Neural progenitor cell (in vitro differentiated cells): ENCODE data around the gene TRABD2A. TPM values are rescaled to one million over a fixed set of nuclear protein-coding genes. Genes with fewer than 3 reads are reported as not detected.
A peak's percentile ranks its signal among the peaks of the same experiment; 100 is the strongest.

Experiments
- DNase-seq: peaks from one replicate; pipeline ENCODE4 v3.0.0-alpha.2; 2016; ENCODE audit warnings: low spot score
- H2AFZ ChIP-seq: fragments of 200-600 bp; sonication (generic); replicated peaks from 2 replicates; pipeline ENCODE4 v1.6.1; 2016; ENCODE audit warnings: antibody characterized with exemption
- H3F3A ChIP-seq: fragments of 200-600 bp; sonication (generic); 2 replicates; pipeline ENCODE4 v1.6.1; 2016; ENCODE audit warnings: antibody characterized with exemption, low read depth
- H3K27ac ChIP-seq: fragments of 200-600 bp; sonication (generic); 2 replicates; pipeline ENCODE4 v1.5.1; 2016; ENCODE audit warnings: mild to moderate bottlenecking
- H3K27me3 ChIP-seq: fragments of 200-600 bp; sonication (generic); 2 replicates; pipeline ENCODE4 v1.6.1; 2016; ENCODE audit warnings: mild to moderate bottlenecking, moderate library complexity
- H3K36me3 ChIP-seq: fragments of 200-600 bp; sonication (generic); 2 replicates; pipeline ENCODE4 v1.5.1; 2016
- H3K4me1 ChIP-seq: fragments of 200-600 bp; sonication (generic); 2 replicates; pipeline ENCODE4 v1.6.1; 2016; ENCODE audit warnings: mixed run types
- H3K4me2 ChIP-seq: fragments of 200-600 bp; sonication (generic); 2 replicates; pipeline ENCODE4 v1.6.1; 2016
- H3K4me3 ChIP-seq: fragments of 200-600 bp; sonication (generic); 2 replicates; pipeline ENCODE4 v1.5.1; 2016
- H3K79me2 ChIP-seq: fragments of 200-600 bp; sonication (generic); 2 replicates; pipeline ENCODE4 v1.6.1; 2016; ENCODE audit warnings: low read depth
- H3K9ac ChIP-seq: fragments of 200-600 bp; sonication (generic); 2 replicates; pipeline ENCODE4 v1.6.1; 2016
- H3K9me3 ChIP-seq: fragments of 200-600 bp; sonication (generic); 2 replicates; pipeline ENCODE4 v1.5.1; 2016; ENCODE audit warnings: low read depth
- H4K20me1 ChIP-seq: fragments of 200-600 bp; sonication (generic); 2 replicates; pipeline ENCODE4 v1.6.1; 2016; ENCODE audit warnings: low read depth
- H3K27ac Mint-ChIP-seq: 3 replicates; pipeline ENCODE4 v1.8.0; 2021; ENCODE audit warnings: mixed read lengths
- H3K27me3 Mint-ChIP-seq: 2 replicates; pipeline ENCODE4 v1.8.0; 2022; ENCODE audit warnings: low read depth, mild to moderate bottlenecking, inconsistent platforms, moderate library complexity, mixed read lengths; ENCODE audit not compliant: insufficient read depth
- H3K36me3 Mint-ChIP-seq: 3 replicates; pipeline ENCODE4 v1.8.0; 2021; ENCODE audit warnings: mixed read lengths
- H3K4me1 Mint-ChIP-seq: 3 replicates; pipeline ENCODE4 v1.8.0; 2021; ENCODE audit warnings: mixed read lengths
- H3K4me3 Mint-ChIP-seq: 3 replicates; pipeline ENCODE4 v1.8.0; 2021; ENCODE audit warnings: mild to moderate bottlenecking, moderate library complexity, mixed read lengths
- H3K9me3 Mint-ChIP-seq: 3 replicates; pipeline ENCODE4 v1.8.0; 2020; ENCODE audit warnings: mixed read lengths
- EZH2 ChIP-seq: fragments of 200-600 bp; sonication (generic); IDR thresholded peaks from 2 replicates; pipeline ENCODE4 v1.6.1; 2017; ENCODE audit warnings: antibody characterized with exemption, mild to moderate bottlenecking, moderate library complexity
- EZH2phosphoT487 ChIP-seq: fragments of 200-600 bp; sonication (generic); IDR thresholded peaks from 2 replicates; pipeline ENCODE4 v1.6.1; 2017; ENCODE audit warnings: antibody characterized with exemption
- total RNA-seq: library from RNA; depleted of rRNA; stranded (reverse); fragments of >200 nt; gene quantifications from 2 replicates; pipeline ENCODE4 v1.2.3, GENCODE V29; 2015; ENCODE audit warnings: low replicate concordance
- TF ChIP-seq, protein P1 (sequence below): fragments of 200-600 bp; sonication (generic); IDR thresholded peaks from 2 replicates; pipeline ENCODE4 v1.5.1; 2017; ENCODE audit warnings: antibody characterized with exemption, mild to moderate bottlenecking

Gene TRABD2A
- total RNA-seq, 1 donor from 2014 or later, result 2.0 TPM

GRCh38 chr2:84925336-84925723 is 44.4 kb upstream of the TRABD2A start:
- no peak overlapping the region for H3K4me2 ChIP-seq
- no peaks in the 10 kb centered on the region for H3K79me2 ChIP-seq
- peaks cover 27% of the 10 kb centered on the region for H3F3A ChIP-seq
- no peak overlapping the region for H3K4me3 ChIP-seq
- H2AFZ ChIP-seq, result no peak overlapping the region
- H3K36me3 ChIP-seq, result no peaks in the 10 kb centered on the region
- H4K20me1 ChIP-seq, result no peaks in the 10 kb centered on the region
- peaks cover 7% of the 10 kb centered on the region for H3K27me3 Mint-ChIP-seq
- DNase-seq, result no peak
- H3K27ac Mint-ChIP-seq, result no peak overlapping the region
- H3K4me3 Mint-ChIP-seq, result no peak overlapping the region
- H3K27me3 ChIP-seq, result peaks cover 10% of the 10 kb centered on the region
- no peak overlapping the region for H3K9ac ChIP-seq
- TF ChIP-seq EZH2 (no peak), EZH2phosphoT487 (no peak)
- TF ChIP-seq, protein P1, sequence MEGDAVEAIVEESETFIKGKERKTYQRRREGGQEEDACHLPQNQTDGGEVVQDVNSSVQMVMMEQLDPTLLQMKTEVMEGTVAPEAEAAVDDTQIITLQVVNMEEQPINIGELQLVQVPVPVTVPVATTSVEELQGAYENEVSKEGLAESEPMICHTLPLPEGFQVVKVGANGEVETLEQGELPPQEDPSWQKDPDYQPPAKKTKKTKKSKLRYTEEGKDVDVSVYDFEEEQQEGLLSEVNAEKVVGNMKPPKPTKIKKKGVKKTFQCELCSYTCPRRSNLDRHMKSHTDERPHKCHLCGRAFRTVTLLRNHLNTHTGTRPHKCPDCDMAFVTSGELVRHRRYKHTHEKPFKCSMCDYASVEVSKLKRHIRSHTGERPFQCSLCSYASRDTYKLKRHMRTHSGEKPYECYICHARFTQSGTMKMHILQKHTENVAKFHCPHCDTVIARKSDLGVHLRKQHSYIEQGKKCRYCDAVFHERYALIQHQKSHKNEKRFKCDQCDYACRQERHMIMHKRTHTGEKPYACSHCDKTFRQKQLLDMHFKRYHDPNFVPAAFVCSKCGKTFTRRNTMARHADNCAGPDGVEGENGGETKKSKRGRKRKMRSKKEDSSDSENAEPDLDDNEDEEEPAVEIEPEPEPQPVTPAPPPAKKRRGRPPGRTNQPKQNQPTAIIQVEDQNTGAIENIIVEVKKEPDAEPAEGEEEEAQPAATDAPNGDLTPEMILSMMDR, result no peak
- H3K9me3 ChIP-seq, result no peaks in the 10 kb centered on the region
- no peaks in the 10 kb centered on the region for H3K4me1 ChIP-seq
- peaks cover 17% of the 10 kb centered on the region for H3K4me1 Mint-ChIP-seq
- H3K27ac ChIP-seq, result no peak overlapping the region
- no peaks in the 10 kb centered on the region for H3K9me3 Mint-ChIP-seq
- H3K36me3 Mint-ChIP-seq, result no peaks in the 10 kb centered on the region

GRCh38 chr2:84924173-84925106 is 43.6 kb upstream of the TRABD2A start:
- Histone ChIP-seq H3K9ac (no peak overlapping the region), H3K4me3 (no peak overlapping the region), H2AFZ (no peak overlapping the region), H3K4me1 (no peaks in the 10 kb centered on the region), H3K4me2 (no peak overlapping the region), H3K27me3 (peaks cover 10% of the 10 kb centered on the region), H3K27ac (no peak overlapping the region), H3K79me2 (no peaks in the 10 kb centered on the region), H3K36me3 (no peaks in the 10 kb centered on the region), H3K9me3 (no peaks in the 10 kb centered on the region), H4K20me1 (no peaks in the 10 kb centered on the region), H3F3A (peaks cover 27% of the 10 kb centered on the region)
- peaks cover 26% of the 10 kb centered on the region for H3K4me1 Mint-ChIP-seq
- H3K36me3 Mint-ChIP-seq, result no peaks in the 10 kb centered on the region
- DNase-seq, result peak; percentile 44
- no peak for TF ChIP-seq EZH2phosphoT487
- TF ChIP-seq, protein P1, result no peak
- H3K27me3 Mint-ChIP-seq, result peaks cover 9% of the 10 kb centered on the region
- no peaks in the 10 kb centered on the region for H3K9me3 Mint-ChIP-seq
- H3K27ac Mint-ChIP-seq, result no peak overlapping the region
- H3K4me3 Mint-ChIP-seq, result no peak overlapping the region

DNA sequence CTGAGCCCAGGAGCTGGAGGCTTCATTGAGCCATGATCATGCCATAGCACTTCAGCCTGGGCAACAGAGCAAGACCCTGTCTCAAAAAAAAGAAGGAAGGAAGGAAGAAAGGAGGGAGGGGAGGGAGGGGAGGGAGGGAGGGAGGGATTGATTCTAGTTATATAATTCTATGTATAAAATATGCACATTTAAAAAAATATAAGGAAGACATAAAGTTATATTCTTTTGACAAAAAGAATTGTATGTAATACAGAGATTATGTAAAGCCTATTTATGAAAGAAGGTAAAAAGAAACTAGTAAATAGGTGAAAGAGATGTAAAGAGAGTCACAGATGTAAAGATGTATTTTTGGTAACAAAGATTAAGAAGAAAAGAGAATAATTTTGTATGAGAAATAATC is 42.1 kb upstream of the TRABD2A start:
- Histone ChIP-seq H3K4me1 (no peaks in the 10 kb centered on the region), H3F3A (peaks cover 27% of the 10 kb centered on the region), H3K9me3 (no peaks in the 10 kb centered on the region), H3K36me3 (no peaks in the 10 kb centered on the region), H3K27me3 (peaks cover 10% of the 10 kb centered on the region), H3K4me3 (no peak overlapping the region), H3K4me2 (no peak overlapping the region), H2AFZ (no peak overlapping the region), H3K79me2 (no peaks in the 10 kb centered on the region), H3K27ac (no peak overlapping the region), H3K9ac (no peak overlapping the region), H4K20me1 (no peaks in the 10 kb centered on the region)
- H3K4me3 Mint-ChIP-seq, result no peak overlapping the region
- no peaks in the 10 kb centered on the region for H3K9me3 Mint-ChIP-seq
- DNase-seq, result no peak
- H3K4me1 Mint-ChIP-seq, result peaks cover 28% of the 10 kb centered on the region
- H3K27me3 Mint-ChIP-seq, result peaks cover 9% of the 10 kb centered on the region
- TF ChIP-seq, protein P1, result no peak
- no peak for TF ChIP-seq EZH2phosphoT487
- TF ChIP-seq EZH2, result no peak
- H3K36me3 Mint-ChIP-seq, result no peaks in the 10 kb centered on the region
- H3K27ac Mint-ChIP-seq, result no peak overlapping the region
